ENCODE data around the gene DPF1. TPM values are rescaled to one million over a fixed set of nuclear protein-coding genes. Genes with fewer than 3 reads are reported as not detected.

The DPF1 gene
- polyA plus RNA-seq, 1 donor (not counting 4 experiments of a cell fraction or from before 2014, with no cell fraction given): 1.5 TPM

- TF ChIP-seq EZH2 (IDR thresholded peaks at IDR 0.05; ENCODE audit: low read length): no peak
- TF ChIP-seq, protein P1, sequence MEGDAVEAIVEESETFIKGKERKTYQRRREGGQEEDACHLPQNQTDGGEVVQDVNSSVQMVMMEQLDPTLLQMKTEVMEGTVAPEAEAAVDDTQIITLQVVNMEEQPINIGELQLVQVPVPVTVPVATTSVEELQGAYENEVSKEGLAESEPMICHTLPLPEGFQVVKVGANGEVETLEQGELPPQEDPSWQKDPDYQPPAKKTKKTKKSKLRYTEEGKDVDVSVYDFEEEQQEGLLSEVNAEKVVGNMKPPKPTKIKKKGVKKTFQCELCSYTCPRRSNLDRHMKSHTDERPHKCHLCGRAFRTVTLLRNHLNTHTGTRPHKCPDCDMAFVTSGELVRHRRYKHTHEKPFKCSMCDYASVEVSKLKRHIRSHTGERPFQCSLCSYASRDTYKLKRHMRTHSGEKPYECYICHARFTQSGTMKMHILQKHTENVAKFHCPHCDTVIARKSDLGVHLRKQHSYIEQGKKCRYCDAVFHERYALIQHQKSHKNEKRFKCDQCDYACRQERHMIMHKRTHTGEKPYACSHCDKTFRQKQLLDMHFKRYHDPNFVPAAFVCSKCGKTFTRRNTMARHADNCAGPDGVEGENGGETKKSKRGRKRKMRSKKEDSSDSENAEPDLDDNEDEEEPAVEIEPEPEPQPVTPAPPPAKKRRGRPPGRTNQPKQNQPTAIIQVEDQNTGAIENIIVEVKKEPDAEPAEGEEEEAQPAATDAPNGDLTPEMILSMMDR (optimal IDR thresholded peaks at IDR 0.05 in 1 of 3, IDR thresholded peaks at IDR 0.05 in 1 of 3, conservative IDR thresholded peaks at IDR 0.05 in 1 of 3; ENCODE audit: extremely low read depth in 1 of 3, insufficient read depth in 2 of 3, low read length in 3 of 3): no peak
- Histone ChIP-seq H4K20me1 (ENCODE audit: control insufficient read depth, extremely low read depth, insufficient read depth, low read length) (no peaks in the 10 kb centered on the region), H3K27ac (ENCODE audit: control insufficient read depth, insufficient read depth, low read length) (no peak overlapping the region), H3K36me3 (ENCODE audit: control insufficient read depth in 2 of 2, extremely low read depth in 1 of 2, insufficient read depth in 2 of 2, low read length in 2 of 2) (peaks cover 21 to 22% of the 10 kb centered on the region in 2 experiments), H3K4me1 (ENCODE audit: control insufficient read depth, extremely low read depth, insufficient read depth, low read length) (peaks cover 10% of the 10 kb centered on the region), H3K79me2 (ENCODE audit: control insufficient read depth, insufficient read depth, low read length) (no peaks in the 10 kb centered on the region), H3K27me3 (ENCODE audit: control insufficient read depth, extremely low read depth, insufficient read depth, low read length) (no peaks in the 10 kb centered on the region), H3K4me2 (ENCODE audit: control insufficient read depth, extremely low read depth, insufficient read depth, low read depth, low read length) (no peak overlapping the region), H3K9me1 (ENCODE audit: control insufficient read depth, extremely low read depth, insufficient read depth, low read length) (no peaks in the 10 kb centered on the region), H3K4me3 (ENCODE audit: control insufficient read depth in 2 of 3, extremely low read depth in 1 of 3, insufficient read depth in 2 of 3, low read depth in 1 of 3, low read length in 3 of 3) (no peak overlapping the region), H3K9ac (ENCODE audit: control insufficient read depth, extremely low read depth, insufficient read depth, low read length) (no peak overlapping the region), H3K9me3 (ENCODE audit: control insufficient read depth, low read depth, low read length) (no peaks in the 10 kb centered on the region), H2AFZ (ENCODE audit: control insufficient read depth, low read length) (no peak overlapping the region)
- FAIRE-seq: no peak
- dilution Hi-C loops (cut with MboI; ENCODE audit: extremely low pct_ligation_motif_present, low sequenced_read_pairs): no loop called here
- no peak for DNase-seq (ENCODE audit: low read depth, low spot score)
Observed at GRCh38 chr19:38197937-38198704, 25.9 kb downstream of the DPF1 start.

GRCh38 chr19:38196948-38197656, 26.9 kb downstream of the DPF1 start:
- H3K27me3 ChIP-seq (ENCODE audit: control insufficient read depth, extremely low read depth, insufficient read depth, low read length): no peaks in the 10 kb centered on the region
- no peak overlapping the region for H3K4me3 ChIP-seq (ENCODE audit: control insufficient read depth in 2 of 3, extremely low read depth in 1 of 3, insufficient read depth in 2 of 3, low read depth in 1 of 3, low read length in 3 of 3)
- peaks cover 10% of the 10 kb centered on the region for H3K4me1 ChIP-seq (ENCODE audit: control insufficient read depth, extremely low read depth, insufficient read depth, low read length)
- H3K27ac ChIP-seq (ENCODE audit: control insufficient read depth, insufficient read depth, low read length): no peak overlapping the region
- no peaks in the 10 kb centered on the region for H3K9me3 ChIP-seq (ENCODE audit: control insufficient read depth, low read depth, low read length)
- no peaks in the 10 kb centered on the region for H3K9me1 ChIP-seq (ENCODE audit: control insufficient read depth, extremely low read depth, insufficient read depth, low read length)
- no peaks in the 10 kb centered on the region for H4K20me1 ChIP-seq (ENCODE audit: control insufficient read depth, extremely low read depth, insufficient read depth, low read length)
- DNase-seq (ENCODE audit: low read depth, low spot score) (no peak), FAIRE-seq (no peak)
- H2AFZ ChIP-seq (ENCODE audit: control insufficient read depth, low read length): no peak overlapping the region
- H3K36me3 ChIP-seq (ENCODE audit: control insufficient read depth in 2 of 2, extremely low read depth in 1 of 2, insufficient read depth in 2 of 2, low read length in 2 of 2): peaks cover 16 to 29% of the 10 kb centered on the region in 2 experiments
- no peak for TF ChIP-seq EZH2 (IDR thresholded peaks at IDR 0.05; ENCODE audit: low read length)
- TF ChIP-seq, protein P1 (optimal IDR thresholded peaks at IDR 0.05 in 1 of 3, IDR thresholded peaks at IDR 0.05 in 1 of 3, conservative IDR thresholded peaks at IDR 0.05 in 1 of 3; ENCODE audit: extremely low read depth in 1 of 3, insufficient read depth in 2 of 3, low read length in 3 of 3): no peak
- no peaks in the 10 kb centered on the region for H3K79me2 ChIP-seq (ENCODE audit: control insufficient read depth, insufficient read depth, low read length)
- H3K4me2 ChIP-seq (ENCODE audit: control insufficient read depth, extremely low read depth, insufficient read depth, low read depth, low read length): no peak overlapping the region
- H3K9ac ChIP-seq (ENCODE audit: control insufficient read depth, extremely low read depth, insufficient read depth, low read length): no peak overlapping the region
- dilution Hi-C loops (cut with MboI; ENCODE audit: extremely low pct_ligation_motif_present, low sequenced_read_pairs): no loop called here
